ENCODE results near the gene SYT15B.
"Not testable (repeated sequence)": the region's sequence is repeated elsewhere in the genome, so short reads cannot be mapped to it uniquely, and the experiment has no call there.

The SYT15B gene

DNA sequence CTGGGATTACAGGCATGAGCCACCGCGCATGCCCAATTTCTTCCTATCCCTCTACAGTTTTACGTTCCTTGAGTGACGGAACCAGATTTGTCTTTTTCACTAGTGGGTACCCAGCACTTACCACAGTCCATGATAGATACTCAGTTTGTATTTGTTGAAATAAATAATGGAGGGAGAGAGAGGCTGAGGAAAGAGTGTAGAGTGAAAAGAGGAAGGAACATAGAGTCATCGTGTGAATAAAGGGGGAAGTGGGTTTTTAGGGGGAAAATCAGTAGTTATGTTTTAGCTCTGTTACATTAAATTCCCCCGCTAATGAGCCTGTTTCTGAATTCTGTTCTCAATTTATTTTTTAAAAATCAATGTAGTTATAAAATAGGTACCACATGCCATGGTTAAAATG is 37.7 kb downstream of the SYT15B start:
- not testable (repeated sequence) for DNase-seq (ENCODE audit: low read depth in 2 of 2)

DNA sequence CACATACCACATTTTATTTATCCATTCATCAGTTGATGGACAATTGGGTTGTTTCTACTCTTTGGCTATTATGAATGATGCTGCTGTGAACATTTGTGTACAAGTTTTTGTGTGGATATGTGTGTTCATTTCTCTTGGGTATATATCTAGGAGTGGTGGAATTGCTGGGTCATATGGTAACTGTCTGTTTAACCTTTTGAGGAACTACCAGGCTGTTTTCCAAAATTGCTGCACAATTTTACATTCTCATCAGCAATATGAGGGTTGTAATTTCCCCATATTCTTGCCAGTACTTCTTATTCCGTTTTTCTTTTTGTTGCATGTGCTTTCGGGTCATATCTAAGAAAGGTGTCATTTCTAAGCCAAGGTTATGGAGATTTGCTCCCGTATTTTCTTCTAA is 38.3 kb downstream of the SYT15B start:
- not testable (repeated sequence) for DNase-seq (ENCODE audit: low read depth in 2 of 2)

DNA sequence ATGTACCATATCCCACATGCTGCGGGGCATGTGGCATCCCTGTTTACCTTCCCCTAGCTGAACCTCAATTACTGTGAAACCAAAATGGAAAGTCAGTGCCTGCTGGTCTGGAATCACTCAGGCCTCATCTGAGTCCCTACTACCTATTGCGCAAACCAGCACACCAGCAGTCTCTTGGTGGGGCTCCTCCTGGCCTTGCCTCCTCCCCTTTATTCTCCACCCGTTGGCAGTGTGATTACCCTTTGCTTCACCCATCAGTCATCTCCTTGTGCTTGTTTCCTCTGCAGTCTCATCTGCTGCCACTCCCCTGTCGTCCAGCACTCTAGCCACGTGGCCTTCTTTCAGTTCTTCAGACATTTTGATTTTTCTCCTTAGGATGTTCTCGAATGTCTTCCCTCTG is 39.3 kb downstream of the SYT15B start:
- DNase-seq (ENCODE audit: low read depth in 2 of 2) = not testable (repeated sequence)

DNA sequence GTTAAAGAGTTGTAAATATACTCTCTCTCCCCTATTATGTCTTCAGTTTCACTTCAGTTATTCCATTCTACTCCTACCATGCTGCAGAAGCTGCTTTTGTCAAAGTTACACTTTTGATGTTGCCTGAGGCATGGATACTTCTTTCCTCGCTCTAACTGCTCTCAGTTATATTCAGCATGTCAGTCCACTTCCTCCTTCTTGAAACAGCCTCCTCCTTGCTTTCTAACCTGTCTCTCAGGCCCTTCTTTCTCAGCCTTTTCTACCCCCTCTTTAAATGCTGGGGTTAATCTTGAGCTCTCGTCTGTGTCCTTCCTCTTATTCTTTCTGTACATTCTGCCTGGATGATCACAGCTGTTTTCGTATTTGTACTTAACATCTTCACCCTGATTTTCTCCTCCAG is 40.0 kb downstream of the SYT15B start:
- DNase-seq (ENCODE audit: low read depth in 2 of 2) = not testable (repeated sequence)

DNA sequence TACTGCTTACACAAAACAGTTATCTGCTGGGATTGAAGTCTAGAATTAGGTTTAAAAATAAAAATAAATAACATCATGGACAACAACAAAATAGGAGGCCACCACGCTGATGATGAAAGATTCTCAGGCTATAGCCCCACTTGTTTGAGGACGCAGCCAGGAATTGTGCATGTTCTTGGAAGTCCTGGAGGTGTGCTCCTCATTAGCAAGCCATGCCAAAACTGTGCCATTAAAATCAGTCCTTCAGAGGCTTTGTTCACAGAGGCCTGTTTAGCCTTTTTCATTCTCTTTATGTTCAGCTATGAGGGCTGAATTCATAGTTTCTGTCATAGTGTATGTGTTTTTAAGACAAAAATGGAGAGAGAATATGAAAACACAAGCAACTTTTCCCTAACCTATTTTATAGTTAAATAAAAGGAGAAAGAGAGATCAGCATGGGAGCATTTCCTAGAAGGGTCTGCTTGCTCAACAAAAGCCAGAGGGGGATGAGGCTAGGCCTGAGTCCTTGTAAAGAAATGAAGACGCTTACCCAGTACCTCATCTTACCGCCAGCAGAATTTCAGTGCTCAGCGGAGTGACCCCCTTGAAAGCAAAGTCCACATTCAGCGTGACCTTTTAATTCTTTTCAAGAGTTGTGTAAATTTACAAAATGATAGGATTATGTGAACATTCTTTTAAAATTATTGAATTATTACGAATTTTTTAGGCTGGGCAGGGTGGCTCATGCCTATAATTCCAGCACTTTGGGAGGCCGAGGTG is 46.2 kb downstream of the SYT15B start:
- not testable (repeated sequence) for DNase-seq (ENCODE audit: low read depth in 2 of 2)

Measured in stimulated activated CD4-positive, alpha-beta T cell treated with anti-CD3 and anti-CD28 coated beads, Interleukin-12 subunit alpha, Interleukin-12 subunit beta, amount 100 ng/mL, for 24 hours (primary cell).